ENCODE data around the gene LGMN. TPM values are rescaled to one million over a fixed set of nuclear protein-coding genes. Genes with fewer than 3 reads are reported as not detected.
A peak's percentile ranks its signal among the peaks of the same experiment; 100 is the strongest.
"Not testable (repeated sequence)": the region's sequence is repeated elsewhere in the genome, so short reads cannot be mapped to it uniquely, and the experiment has no call there.

Gene LGMN
- total and polyA plus RNA-seq, 3 experiments from 2014 or later, result 6.0 to 7.0 (median 7.0) TPM

DNA sequence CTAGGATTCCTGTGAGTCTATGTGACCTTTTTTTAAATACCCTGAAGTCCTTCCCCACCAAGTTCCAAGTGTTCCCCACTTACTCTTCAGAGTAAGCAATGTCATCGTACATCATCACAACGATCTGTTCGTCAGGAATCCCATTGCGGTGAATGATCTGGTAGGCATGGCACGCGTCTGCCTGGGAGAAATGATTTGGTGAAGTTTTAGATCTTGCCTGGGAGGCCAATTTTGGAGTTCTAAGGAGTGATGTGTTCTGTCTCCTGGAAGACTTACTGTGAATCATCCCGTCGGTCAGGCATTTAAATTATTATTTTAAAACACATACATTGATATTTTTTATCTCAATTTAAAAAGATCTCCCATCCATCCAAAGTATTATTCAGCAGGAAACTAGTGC, 29.8 kb downstream of the LGMN start:
- ChIA-PET POLR2A (no interaction called here), CTCF (interaction anchor here (1.5 kb wide), 1 partner anchor 65 kb away, joined by 5 read pairs; no protein-coding TSS in a partner anchor)
- H3K4me3 Mint-ChIP-seq, result no peak overlapping the region
- Histone ChIP-seq H3K4me3 (ENCODE audit: low read length) (no peak overlapping the region), H3K4me1 (ENCODE audit: insufficient read depth, low read length) (no peaks in the 10 kb centered on the region), H3K36me3 (ENCODE audit: insufficient read depth, low read length) (no peaks in the 10 kb centered on the region), H3K27me3 (ENCODE audit: insufficient read depth, low read length, poor library complexity, severe bottlenecking) (no peaks in the 10 kb centered on the region), H3K27ac (ENCODE audit: low read depth, low read length) (no peak overlapping the region), H3K9me3 (ENCODE audit: low read length) (no peaks in the 10 kb centered on the region)
- H3K36me3 Mint-ChIP-seq, result no peaks in the 10 kb centered on the region
- peaks cover 0 to 2% of the 10 kb centered on the region in 2 donors for H3K27me3 Mint-ChIP-seq
- peaks cover 0 to 2% (median 0%) of the 10 kb centered on the region in 5 donors for H3K9me3 Mint-ChIP-seq
- no peak overlapping the region for H3K27ac Mint-ChIP-seq
- peaks cover 3 to 6% (median 3%) of the 10 kb centered on the region in 3 donors for H3K4me1 Mint-ChIP-seq
- no peak for DNase-seq

DNA sequence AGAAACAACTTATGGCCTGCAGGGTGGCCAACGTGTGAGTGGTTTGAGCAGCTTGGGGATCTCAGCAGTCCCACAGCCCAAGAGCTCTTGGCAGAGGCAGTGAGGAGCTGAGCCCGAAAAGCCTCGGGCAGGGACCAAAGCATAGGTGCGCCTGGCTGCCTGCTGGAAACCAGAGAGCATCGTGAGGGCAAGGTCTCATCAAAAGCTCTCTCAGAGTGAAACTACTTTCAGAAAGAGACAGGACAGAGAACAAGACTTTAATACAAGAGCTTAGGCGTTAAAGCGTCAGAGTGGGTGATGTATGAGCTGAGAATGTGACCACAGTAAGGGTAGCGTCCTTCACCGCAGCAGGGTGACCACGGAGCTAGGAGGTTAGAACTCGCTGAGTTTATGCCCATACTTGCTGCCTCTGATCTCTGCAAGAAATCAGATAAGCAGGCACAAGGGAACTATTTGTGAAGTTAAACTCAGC, 30.8 kb downstream of the LGMN start:
- CTCF ChIA-PET, result interaction anchor here (1.5 kb wide), 1 partner anchor 66 kb away, joined by 5 read pairs; no protein-coding TSS in a partner anchor
- Mint-ChIP-seq H3K27ac (peak overlapping the region in 3 of 8 donors; percentile 22 to 64 (median 26)), H3K36me3 (no peaks in the 10 kb centered on the region), H3K4me1 (peaks cover 3 to 6% (median 3%) of the 10 kb centered on the region in 3 donors), H3K9me3 (peaks cover 0 to 2% (median 0%) of the 10 kb centered on the region in 5 donors), H3K4me3 (peak overlapping the region in 2 of 7 donors; percentile 8 to 75), H3K27me3 (peaks cover 0 to 2% of the 10 kb centered on the region in 2 donors)
- no peak overlapping the region for H3K27ac ChIP-seq (ENCODE audit: low read depth, low read length)
- no peaks in the 10 kb centered on the region for H3K27me3 ChIP-seq (ENCODE audit: insufficient read depth, low read length, poor library complexity, severe bottlenecking)
- no peaks in the 10 kb centered on the region for H3K36me3 ChIP-seq (ENCODE audit: insufficient read depth, low read length)
- no peaks in the 10 kb centered on the region for H3K4me1 ChIP-seq (ENCODE audit: insufficient read depth, low read length)
- POLR2A ChIA-PET, result no interaction called here
- peak in 1 of 5 donors; percentile 45 for DNase-seq
- H3K9me3 ChIP-seq (ENCODE audit: low read length), result no peaks in the 10 kb centered on the region
- H3K4me3 ChIP-seq (ENCODE audit: low read length), result no peak overlapping the region

DNA sequence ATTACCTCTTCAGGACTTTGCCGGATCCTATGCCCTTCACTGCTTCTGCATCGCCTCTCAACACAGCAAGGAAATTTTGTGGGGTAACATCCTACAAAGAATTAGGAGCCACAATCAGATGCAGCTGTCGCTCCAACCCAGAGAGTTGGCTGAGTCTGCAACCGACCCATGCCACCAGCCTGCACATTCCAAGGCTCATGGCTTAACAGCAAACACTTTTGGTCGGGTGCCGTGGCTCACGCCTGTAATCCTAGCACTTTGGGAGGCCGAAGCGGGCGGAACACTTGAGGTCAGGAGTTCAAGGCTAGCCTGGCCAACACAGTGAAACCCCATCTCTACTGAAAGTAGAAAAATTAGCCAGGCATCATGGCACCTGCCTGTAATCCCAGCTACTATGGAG, 32.3 kb downstream of the LGMN start:
- H3K4me1 ChIP-seq (ENCODE audit: insufficient read depth, low read length), result no peaks in the 10 kb centered on the region
- no peaks in the 10 kb centered on the region for H3K36me3 ChIP-seq (ENCODE audit: insufficient read depth, low read length)
- peaks cover 0 to 2% (median 0%) of the 10 kb centered on the region in 5 donors for H3K9me3 Mint-ChIP-seq
- H3K4me3 ChIP-seq (ENCODE audit: low read length), result no peak overlapping the region
- H3K9me3 ChIP-seq (ENCODE audit: low read length), result no peaks in the 10 kb centered on the region
- DNase-seq, result no peak
- no peaks in the 10 kb centered on the region for H3K27me3 ChIP-seq (ENCODE audit: insufficient read depth, low read length, poor library complexity, severe bottlenecking)
- peaks cover 0 to 2% of the 10 kb centered on the region in 2 donors for H3K27me3 Mint-ChIP-seq
- POLR2A ChIA-PET, result no interaction called here
- peaks cover 3 to 6% (median 3%) of the 10 kb centered on the region in 3 donors for H3K4me1 Mint-ChIP-seq
- no peak overlapping the region for H3K27ac ChIP-seq (ENCODE audit: low read depth, low read length)
- CTCF ChIA-PET, result interaction anchor here (3.9 kb wide), 1 partner anchor 68 kb away, joined by 22 read pairs; no protein-coding TSS in a partner anchor
- no peak overlapping the region for H3K27ac Mint-ChIP-seq
- H3K4me3 Mint-ChIP-seq, result no peak overlapping the region
- peaks cover 0 to 6% (median 0%) of the 10 kb centered on the region in 3 donors for H3K36me3 Mint-ChIP-seq

DNA sequence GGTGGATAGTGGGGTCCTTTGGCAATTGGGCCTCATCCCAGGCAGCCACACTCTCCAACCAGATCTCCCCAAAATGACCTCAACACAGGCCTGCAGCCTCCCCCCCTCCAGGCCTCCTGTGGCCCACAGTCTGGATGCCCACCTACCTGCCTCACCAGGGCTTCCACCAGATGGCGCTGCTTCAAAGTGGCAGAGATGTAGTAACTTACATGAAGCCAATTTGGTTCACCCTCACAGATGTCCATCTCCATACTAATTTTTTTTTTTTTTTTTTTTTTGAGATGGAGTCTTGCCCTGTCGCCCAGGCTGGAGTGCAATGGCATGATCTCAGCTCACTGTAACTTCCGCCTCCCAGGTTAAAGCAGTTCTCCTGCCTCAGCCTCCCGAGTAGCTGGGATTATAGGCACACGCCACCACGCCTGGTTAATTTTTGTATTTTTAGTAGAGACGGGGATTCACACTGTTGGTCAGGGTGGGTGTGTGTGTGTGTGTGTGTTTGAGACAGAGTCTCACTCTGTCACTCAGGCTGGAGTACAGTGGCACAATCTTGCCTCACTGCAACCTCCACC, 33.6 kb downstream of the LGMN start:
- DNase-seq, result peak; percentile 39 to 83 (median 68)
- H3K36me3 Mint-ChIP-seq; H3K9me3 Mint-ChIP-seq; H3K27me3 Mint-ChIP-seq; H3K36me3 ChIP-seq (ENCODE audit: insufficient read depth, low read length); H3K27me3 ChIP-seq (ENCODE audit: insufficient read depth, low read length, poor library complexity, severe bottlenecking); H3K4me3 Mint-ChIP-seq; H3K4me3 ChIP-seq (ENCODE audit: low read length); H3K9me3 ChIP-seq (ENCODE audit: low read length); H3K27ac ChIP-seq (ENCODE audit: low read depth, low read length); H3K4me1 Mint-ChIP-seq; POLR2A ChIA-PET; H3K4me1 ChIP-seq (ENCODE audit: insufficient read depth, low read length): not testable (repeated sequence)
- CTCF ChIA-PET, result interaction anchor here (0.7 to 3.9 kb wide), 5 partner anchors 35 to 342 kb away, joined by 3 to 22 read pairs (median 4); no protein-coding TSS in a partner anchor
- H3K27ac Mint-ChIP-seq, result peak overlapping the region in 1 of 8 donors; percentile 34

DNA sequence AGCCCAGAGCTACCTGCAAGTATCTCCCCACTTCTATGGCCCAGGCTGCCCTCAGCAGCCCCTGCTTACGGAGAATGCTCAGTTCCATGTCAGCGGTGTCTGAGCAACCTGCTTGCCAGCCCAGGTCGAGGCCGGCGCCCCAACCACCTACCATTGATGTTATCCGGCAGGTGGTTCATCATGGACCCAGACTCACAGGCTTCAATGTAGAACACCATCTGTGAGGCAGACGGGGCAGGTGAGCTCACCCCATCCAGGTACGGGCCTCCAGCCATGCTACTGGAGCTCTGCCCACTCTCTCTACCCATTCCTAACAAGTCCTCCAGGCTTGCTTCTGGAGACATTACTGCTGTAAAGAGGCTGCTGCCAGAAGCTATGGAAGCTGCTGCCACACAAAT, 35.8 kb downstream of the LGMN start:
- CTCF ChIA-PET, result interaction anchor here (1.4 to 3.9 kb wide), 3 partner anchors 13 to 71 kb away, joined by 3 to 22 read pairs (median 6); no protein-coding TSS in a partner anchor
- H3K9me3 Mint-ChIP-seq, result no peaks in the 10 kb centered on the region
- Histone ChIP-seq H3K27ac (ENCODE audit: low read depth, low read length) (no peak overlapping the region), H3K36me3 (ENCODE audit: insufficient read depth, low read length) (no peaks in the 10 kb centered on the region), H3K27me3 (ENCODE audit: insufficient read depth, low read length, poor library complexity, severe bottlenecking) (no peaks in the 10 kb centered on the region), H3K4me3 (ENCODE audit: low read length) (no peak overlapping the region), H3K4me1 (ENCODE audit: insufficient read depth, low read length) (no peaks in the 10 kb centered on the region), H3K9me3 (ENCODE audit: low read length) (no peaks in the 10 kb centered on the region)
- peaks cover 4 to 7% of the 10 kb centered on the region in 2 donors for H3K27me3 Mint-ChIP-seq
- no peak for DNase-seq
- H3K4me1 Mint-ChIP-seq, result peaks cover 3 to 4% (median 3%) of the 10 kb centered on the region in 3 donors
- POLR2A ChIA-PET, result interaction anchor here (0.6 kb wide), 1 partner anchor 56 kb away, joined by 3 read pairs; no protein-coding TSS in a partner anchor
- H3K4me3 Mint-ChIP-seq, result no peak overlapping the region
- H3K27ac Mint-ChIP-seq, result no peak overlapping the region
- H3K36me3 Mint-ChIP-seq, result peaks cover 0 to 6% (median 3%) of the 10 kb centered on the region in 3 donors

DNA sequence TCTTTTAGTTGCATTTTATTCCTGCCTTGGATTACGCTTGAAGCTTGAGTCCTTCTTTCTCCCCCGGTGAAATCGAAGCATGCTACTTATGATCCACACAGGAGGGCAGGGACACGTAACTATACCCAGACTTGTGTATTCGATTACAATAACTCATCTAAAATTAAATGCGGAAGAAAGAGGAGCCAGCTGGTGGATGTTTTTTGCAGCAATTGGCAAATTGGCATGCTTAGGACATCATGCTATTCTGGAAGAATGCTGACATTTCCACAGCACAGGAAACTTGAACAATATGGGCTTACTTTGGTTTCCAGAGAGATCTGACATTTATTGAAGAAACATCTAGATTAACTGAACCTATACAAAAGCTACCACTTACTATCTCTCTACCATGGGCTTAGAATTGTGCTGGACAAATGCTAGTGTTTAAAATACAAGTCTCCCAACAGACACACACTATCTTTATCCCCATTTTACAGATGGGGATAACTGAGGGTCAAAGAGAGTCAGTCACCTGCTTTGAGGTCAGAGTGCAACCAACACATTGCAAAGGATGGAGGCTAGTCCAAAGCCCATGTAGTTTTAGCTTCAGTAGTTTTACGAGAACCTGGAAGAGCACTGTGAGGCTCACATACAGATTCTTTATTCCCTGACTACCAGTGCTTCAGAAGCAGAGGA, 36.3 kb downstream of the LGMN start:
- POLR2A ChIA-PET, result interaction anchor here (0.6 kb wide), 1 partner anchor 56 kb away, joined by 3 read pairs; no protein-coding TSS in a partner anchor
- Histone ChIP-seq H3K4me1 (ENCODE audit: insufficient read depth, low read length) (no peaks in the 10 kb centered on the region), H3K9me3 (ENCODE audit: low read length) (no peaks in the 10 kb centered on the region), H3K27ac (ENCODE audit: low read depth, low read length) (no peak overlapping the region), H3K27me3 (ENCODE audit: insufficient read depth, low read length, poor library complexity, severe bottlenecking) (no peaks in the 10 kb centered on the region), H3K4me3 (ENCODE audit: low read length) (no peak overlapping the region), H3K36me3 (ENCODE audit: insufficient read depth, low read length) (no peaks in the 10 kb centered on the region)
- DNase-seq, result no peak
- H3K9me3 Mint-ChIP-seq, result no peaks in the 10 kb centered on the region
- peaks cover 4 to 10% of the 10 kb centered on the region in 2 donors for H3K27me3 Mint-ChIP-seq
- H3K36me3 Mint-ChIP-seq, result peaks cover 0 to 6% (median 3%) of the 10 kb centered on the region in 3 donors
- CTCF ChIA-PET, result interaction anchor here (1.1 to 3.9 kb wide), 4 partner anchors 14 to 72 kb away, joined by 3 to 22 read pairs (median 4); no protein-coding TSS in a partner anchor
- H3K27ac Mint-ChIP-seq, result no peak overlapping the region
- no peak overlapping the region for H3K4me3 Mint-ChIP-seq
- H3K4me1 Mint-ChIP-seq, result no peaks in the 10 kb centered on the region

DNA sequence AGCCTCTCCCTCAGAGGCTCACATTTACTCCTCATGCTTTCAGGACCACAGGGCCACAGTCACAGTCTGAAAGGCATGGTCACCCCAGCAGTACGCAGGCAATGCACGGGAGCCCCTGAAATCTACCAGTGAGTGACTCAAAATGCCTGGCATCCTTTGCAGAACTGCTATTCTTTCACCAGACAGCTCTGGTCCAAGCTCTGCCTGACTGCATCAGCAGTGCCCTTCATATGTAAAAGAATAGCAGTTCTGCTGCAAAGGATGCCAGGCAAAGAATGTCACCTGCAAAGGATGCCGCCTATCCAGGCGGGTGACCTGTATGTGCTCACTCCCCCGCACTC, 38.5 kb downstream of the LGMN start:
- peaks cover 15% of the 10 kb centered on the region in 2 donors for H3K27me3 Mint-ChIP-seq
- Histone ChIP-seq H3K9me3 (ENCODE audit: low read length) (no peaks in the 10 kb centered on the region), H3K27me3 (ENCODE audit: insufficient read depth, low read length, poor library complexity, severe bottlenecking) (no peaks in the 10 kb centered on the region), H3K36me3 (ENCODE audit: insufficient read depth, low read length) (no peaks in the 10 kb centered on the region), H3K4me3 (ENCODE audit: low read length) (no peak overlapping the region), H3K27ac (ENCODE audit: low read depth, low read length) (no peak overlapping the region), H3K4me1 (ENCODE audit: insufficient read depth, low read length) (no peaks in the 10 kb centered on the region)
- H3K4me1 Mint-ChIP-seq, result no peaks in the 10 kb centered on the region
- no peak overlapping the region for H3K4me3 Mint-ChIP-seq
- ChIA-PET POLR2A (no interaction called here), CTCF (no interaction called here)
- H3K36me3 Mint-ChIP-seq, result peaks cover 0 to 6% (median 3%) of the 10 kb centered on the region in 3 donors
- no peak for DNase-seq
- peak overlapping the region in 1 of 8 donors; percentile 0 for H3K27ac Mint-ChIP-seq
- H3K9me3 Mint-ChIP-seq, result no peaks in the 10 kb centered on the region

Data from CD8-positive, alpha-beta memory T cell (primary cell).